GM21367 (cell line): Measurements from ENCODE around the gene ZFP36.
"Not testable (repeated sequence)": the region's sequence is repeated elsewhere in the genome, so short reads cannot be mapped to it uniquely, and the experiment has no call there.

Experiments used
- ATAC-seq: cut with Tn5 transposase; IDR thresholded peaks from one replicate; pipeline ENCODE4 v1.9.1; 2021; ENCODE audit not compliant: unreplicated experiment

The ZFP36 gene

GRCh38 chr19:39406656-39407409, at the start of gene ZFP36:
Gene ZFP36, plus strand, starts transcription at chr19:39406847. Its CDS starts 58 bp downstream, at chr19:39406905.
- peak; percentile 15 for ATAC-seq

GRCh38 chr19:39359026-39359425, 47.6 kb upstream of the ZFP36 start:
- no peak for ATAC-seq

- ATAC-seq = no peak
These were observed 46.0 kb upstream of the ZFP36 start for GRCh38 chr19:39360599-39360998.

- ATAC-seq = no peak
These were observed 43.7 kb upstream of the ZFP36 start for GRCh38 chr19:39362682-39363657.

- ATAC-seq = no peak
These were observed 42.7 kb upstream of the ZFP36 start for GRCh38 chr19:39363901-39364457.

GRCh38 chr19:39365531-39365930, 41.1 kb upstream of the ZFP36 start:
- ATAC-seq = no peak

GRCh38 chr19:39369200-39369599, 37.4 kb upstream of the ZFP36 start:
- ATAC-seq = no peak

GRCh38 chr19:39370735-39371134, 35.9 kb upstream of the ZFP36 start:
- no peak for ATAC-seq

GRCh38 chr19:39372047-39372802, 34.4 kb upstream of the ZFP36 start:
- no peak for ATAC-seq

GRCh38 chr19:39372941-39373340, 33.7 kb upstream of the ZFP36 start:
- ATAC-seq = no peak

GRCh38 chr19:39375929-39376328, 30.7 kb upstream of the ZFP36 start:
- no peak for ATAC-seq

GRCh38 chr19:39377373-39378362, 29.0 kb upstream of the ZFP36 start:
- ATAC-seq = no peak

- not testable (repeated sequence) for ATAC-seq
These were observed 27.3 kb upstream of the ZFP36 start for GRCh38 chr19:39379366-39379765.

- ATAC-seq = no peak
These were observed 26.7 kb upstream of the ZFP36 start for GRCh38 chr19:39379865-39380396.

- ATAC-seq = no peak
These were observed 25.8 kb upstream of the ZFP36 start for GRCh38 chr19:39380521-39381502.

GRCh38 chr19:39381910-39382611, 24.6 kb upstream of the ZFP36 start:
- no peak for ATAC-seq

GRCh38 chr19:39382991-39383828, 23.4 kb upstream of the ZFP36 start:
- no peak for ATAC-seq
